GM23338 (cell line): Measurements from ENCODE around the gene TIMP4. TPM values are rescaled to one million over a fixed set of nuclear protein-coding genes. Genes with fewer than 3 reads are reported as not detected.

Experiments used
- ATAC-seq: fragments of 200-7000 bp; cut with Tn5 transposase; 3 replicates; pipeline ENCODE4 v1.9.1; 2020
- DNase-seq: peaks from one replicate; pipeline ENCODE4 v3.0.0-alpha.2; 2015; ENCODE audit warnings: low spot score
- H2AFZ ChIP-seq: fragments of 200-600 bp; sonication (generic); 2 replicates; pipeline ENCODE4 v1.8.0; 2016; ENCODE audit warnings: antibody characterized with exemption, mild to moderate bottlenecking, moderate library complexity
- H3F3A ChIP-seq: fragments of 200-600 bp; sonication (generic); replicated peaks from 2 replicates; pipeline ENCODE4 v1.8.0; 2017; ENCODE audit warnings: antibody characterized with exemption, mixed run types, low read depth
- H3K27ac ChIP-seq: fragments of 200-600 bp; sonication (generic); 2 replicates; pipeline ENCODE4 v1.6.1; 2016; ENCODE audit warnings: low read depth
- H3K27me3 ChIP-seq: fragments of 200-600 bp; sonication (generic); 2 replicates; pipeline ENCODE4 v1.8.0; 2016; ENCODE audit warnings: mild to moderate bottlenecking, mixed run types, moderate library complexity; ENCODE audit not compliant: insufficient read depth
- H3K36me3 ChIP-seq: fragments of 200-600 bp; sonication (generic); 2 replicates; pipeline ENCODE4 v1.8.0; 2016; ENCODE audit warnings: mild to moderate bottlenecking; ENCODE audit not compliant: insufficient read depth
- H3K4me1 ChIP-seq: fragments of 200-600 bp; sonication (generic); 2 replicates; pipeline ENCODE4 v1.8.0; 2016; ENCODE audit warnings: mild to moderate bottlenecking, moderate library complexity; ENCODE audit not compliant: insufficient read depth
- H3K4me2 ChIP-seq: fragments of 200-600 bp; sonication (generic); 2 replicates; pipeline ENCODE4 v1.7.1; 2017; ENCODE audit warnings: mixed run types
- H3K4me3 ChIP-seq: fragments of 200-600 bp; sonication (generic); 2 replicates; pipeline ENCODE4 v1.6.1; 2016; ENCODE audit warnings: mixed run types
- H3K79me2 ChIP-seq: fragments of 200-600 bp; sonication (generic); replicated peaks from 2 replicates; pipeline ENCODE4 v1.8.0; 2017; ENCODE audit warnings: mild to moderate bottlenecking; ENCODE audit not compliant: insufficient read depth
- H3K9me2 ChIP-seq: fragments of 200-600 bp; sonication (generic); 2 replicates; pipeline ENCODE4 v1.8.0; 2017; ENCODE audit not compliant: insufficient read depth
- H4K20me1 ChIP-seq: fragments of 200-600 bp; sonication (generic); replicated peaks from 2 replicates; pipeline ENCODE4 v1.8.0; 2017; ENCODE audit warnings: mild to moderate bottlenecking; ENCODE audit not compliant: insufficient read depth
- H3K27ac Mint-ChIP-seq: 2 replicates; pipeline ENCODE4 v1.8.0; 2020; ENCODE audit warnings: inconsistent platforms, mild to moderate bottlenecking, moderate library complexity, mixed read lengths
- H3K27me3 Mint-ChIP-seq: 3 replicates; pipeline ENCODE4 v1.8.0; 2022; ENCODE audit warnings: low read depth, mild to moderate bottlenecking, moderate library complexity, mixed read lengths, inconsistent platforms; ENCODE audit not compliant: insufficient read depth, poor library complexity
- H3K36me3 Mint-ChIP-seq: 3 replicates; pipeline ENCODE4 v1.8.0; 2021; ENCODE audit warnings: low read depth, mild to moderate bottlenecking, inconsistent platforms, moderate library complexity, mixed read lengths
- H3K4me1 Mint-ChIP-seq: 3 replicates; pipeline ENCODE4 v1.8.0; 2020; ENCODE audit warnings: mild to moderate bottlenecking, inconsistent platforms, mixed read lengths
- H3K4me3 Mint-ChIP-seq: 3 replicates; pipeline ENCODE4 v1.8.0; 2021; ENCODE audit warnings: moderate library complexity, mild to moderate bottlenecking, inconsistent platforms, mixed read lengths
- H3K9me3 Mint-ChIP-seq: 3 replicates; pipeline ENCODE4 v1.8.0; 2020; ENCODE audit warnings: moderate library complexity, mild to moderate bottlenecking, inconsistent platforms, mixed read lengths
- CREB1 ChIP-seq: fragments of 250-450 bp; sonication (Bioruptor Pico); IDR thresholded peaks from 2 replicates; pipeline ENCODE4 v1.5.0; 2020; ENCODE audit warnings: low read depth, mild to moderate bottlenecking, moderate library complexity
- EZH2 ChIP-seq: fragments of 200-600 bp; sonication (generic); IDR thresholded peaks from one replicate; pipeline ENCODE4 v1.8.0; 2017; ENCODE audit warnings: antibody characterized with exemption, mild to moderate bottlenecking, low read depth; ENCODE audit not compliant: unreplicated experiment
- EZH2phosphoT487 ChIP-seq: fragments of 200-600 bp; sonication (generic); IDR thresholded peaks from one replicate; pipeline ENCODE4 v1.8.1; 2018; ENCODE audit warnings: antibody characterized with exemption; ENCODE audit not compliant: unreplicated experiment
- JUNB ChIP-seq: IDR thresholded peaks from one replicate; pipeline ENCODE4 v1.6.1; 2016; ENCODE audit warnings: antibody characterized with exemption; ENCODE audit not compliant: unreplicated experiment
- NANOG ChIP-seq: IDR thresholded peaks from 2 replicates; pipeline ENCODE4 v1.6.1; 2016; ENCODE audit warnings: antibody characterized with exemption, borderline replicate concordance
- POLR2AphosphoS5 ChIP-seq: IDR thresholded peaks from 2 replicates; pipeline ENCODE4 v1.6.1; 2016; ENCODE audit warnings: antibody characterized with exemption, low read depth
- STAT1 ChIP-seq: IDR thresholded peaks from one replicate; pipeline ENCODE4 v1.6.1; 2016; ENCODE audit warnings: antibody characterized with exemption; ENCODE audit not compliant: unreplicated experiment
- ZNF331 ChIP-seq: fragments of 250-450 bp; sonication (Bioruptor Pico); IDR thresholded peaks from 2 replicates; pipeline ENCODE4 v1.5.0; 2020; ENCODE audit warnings: low read depth, mild to moderate bottlenecking, moderate library complexity
- polyA plus RNA-seq: library from polyadenylated mRNA; unstranded; fragments of >200 nt; fragmentation: Nextera tagmentation; extraction: Ambion mirVana; gene quantifications from 2 replicates; pipeline ENCODE4 v1.2.1, GENCODE V29; 2016
- total RNA-seq: library from RNA; depleted of rRNA; stranded (reverse); fragments of >200 nt; shearing (Covaris generic); gene quantifications from 2 replicates; pipeline ENCODE4 v1.2.3, GENCODE V29; 2014
- TF ChIP-seq, protein P1 (sequence below): fragments of 250-450 bp; sonication (Bioruptor Pico); IDR thresholded peaks from 2 replicates; pipeline ENCODE4 v1.5.0; 2020; ENCODE audit warnings: mild to moderate bottlenecking, moderate library complexity
- TF ChIP-seq, protein P2 (sequence below), 2 experiments: fragments of 200-600 bp in 1 of 2; sonication (generic) in 1 of 2; conservative IDR thresholded peaks; 2 replicates each; pipeline versions ENCODE4 v1.5.1 to v1.6.1; 2016 to 2017; ENCODE audit warnings: antibody characterized with exemption in 2 of 2, low read depth in 2 of 2, mild to moderate bottlenecking in 2 of 2, moderate library complexity in 1 of 2
- TF ChIP-seq, protein P3 (sequence below): IDR thresholded peaks from 2 replicates; pipeline ENCODE4 v1.6.1; 2016; ENCODE audit warnings: antibody characterized with exemption

TIMP4 gene
- total and polyA plus RNA-seq, 2 experiments from 2014 or later: 6.7 to 11.1 TPM

DNA sequence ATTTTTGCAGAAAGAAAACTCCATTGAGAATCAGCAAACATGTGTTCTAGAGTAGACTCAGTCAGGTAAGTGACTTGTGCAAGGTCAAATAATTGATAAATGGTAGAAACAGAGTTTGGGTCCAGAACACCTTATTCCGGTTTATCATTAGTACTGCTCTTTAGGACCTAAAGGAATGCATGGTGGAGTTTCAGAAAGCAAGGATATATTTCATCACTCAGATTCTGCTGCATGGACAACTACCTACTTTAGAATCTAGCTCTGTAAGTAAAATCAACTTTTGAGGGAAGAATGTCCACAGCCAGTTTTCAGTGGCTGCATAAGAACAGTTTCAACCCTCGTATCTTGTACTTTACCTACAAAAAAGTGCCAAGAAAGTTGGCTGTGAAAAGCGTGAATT lies 43.6 kb downstream of the TIMP4 start:
- Mint-ChIP-seq H3K27me3 (peaks cover 2% of the 10 kb centered on the region), H3K36me3 (peaks cover 17% of the 10 kb centered on the region), H3K27ac (no peak overlapping the region), H3K4me3 (no peak overlapping the region), H3K4me1 (no peaks in the 10 kb centered on the region), H3K9me3 (peaks cover 13% of the 10 kb centered on the region)
- no peaks in the 10 kb centered on the region for H3F3A ChIP-seq
- H4K20me1 ChIP-seq: no peaks in the 10 kb centered on the region
- TF ChIP-seq, protein P1, sequence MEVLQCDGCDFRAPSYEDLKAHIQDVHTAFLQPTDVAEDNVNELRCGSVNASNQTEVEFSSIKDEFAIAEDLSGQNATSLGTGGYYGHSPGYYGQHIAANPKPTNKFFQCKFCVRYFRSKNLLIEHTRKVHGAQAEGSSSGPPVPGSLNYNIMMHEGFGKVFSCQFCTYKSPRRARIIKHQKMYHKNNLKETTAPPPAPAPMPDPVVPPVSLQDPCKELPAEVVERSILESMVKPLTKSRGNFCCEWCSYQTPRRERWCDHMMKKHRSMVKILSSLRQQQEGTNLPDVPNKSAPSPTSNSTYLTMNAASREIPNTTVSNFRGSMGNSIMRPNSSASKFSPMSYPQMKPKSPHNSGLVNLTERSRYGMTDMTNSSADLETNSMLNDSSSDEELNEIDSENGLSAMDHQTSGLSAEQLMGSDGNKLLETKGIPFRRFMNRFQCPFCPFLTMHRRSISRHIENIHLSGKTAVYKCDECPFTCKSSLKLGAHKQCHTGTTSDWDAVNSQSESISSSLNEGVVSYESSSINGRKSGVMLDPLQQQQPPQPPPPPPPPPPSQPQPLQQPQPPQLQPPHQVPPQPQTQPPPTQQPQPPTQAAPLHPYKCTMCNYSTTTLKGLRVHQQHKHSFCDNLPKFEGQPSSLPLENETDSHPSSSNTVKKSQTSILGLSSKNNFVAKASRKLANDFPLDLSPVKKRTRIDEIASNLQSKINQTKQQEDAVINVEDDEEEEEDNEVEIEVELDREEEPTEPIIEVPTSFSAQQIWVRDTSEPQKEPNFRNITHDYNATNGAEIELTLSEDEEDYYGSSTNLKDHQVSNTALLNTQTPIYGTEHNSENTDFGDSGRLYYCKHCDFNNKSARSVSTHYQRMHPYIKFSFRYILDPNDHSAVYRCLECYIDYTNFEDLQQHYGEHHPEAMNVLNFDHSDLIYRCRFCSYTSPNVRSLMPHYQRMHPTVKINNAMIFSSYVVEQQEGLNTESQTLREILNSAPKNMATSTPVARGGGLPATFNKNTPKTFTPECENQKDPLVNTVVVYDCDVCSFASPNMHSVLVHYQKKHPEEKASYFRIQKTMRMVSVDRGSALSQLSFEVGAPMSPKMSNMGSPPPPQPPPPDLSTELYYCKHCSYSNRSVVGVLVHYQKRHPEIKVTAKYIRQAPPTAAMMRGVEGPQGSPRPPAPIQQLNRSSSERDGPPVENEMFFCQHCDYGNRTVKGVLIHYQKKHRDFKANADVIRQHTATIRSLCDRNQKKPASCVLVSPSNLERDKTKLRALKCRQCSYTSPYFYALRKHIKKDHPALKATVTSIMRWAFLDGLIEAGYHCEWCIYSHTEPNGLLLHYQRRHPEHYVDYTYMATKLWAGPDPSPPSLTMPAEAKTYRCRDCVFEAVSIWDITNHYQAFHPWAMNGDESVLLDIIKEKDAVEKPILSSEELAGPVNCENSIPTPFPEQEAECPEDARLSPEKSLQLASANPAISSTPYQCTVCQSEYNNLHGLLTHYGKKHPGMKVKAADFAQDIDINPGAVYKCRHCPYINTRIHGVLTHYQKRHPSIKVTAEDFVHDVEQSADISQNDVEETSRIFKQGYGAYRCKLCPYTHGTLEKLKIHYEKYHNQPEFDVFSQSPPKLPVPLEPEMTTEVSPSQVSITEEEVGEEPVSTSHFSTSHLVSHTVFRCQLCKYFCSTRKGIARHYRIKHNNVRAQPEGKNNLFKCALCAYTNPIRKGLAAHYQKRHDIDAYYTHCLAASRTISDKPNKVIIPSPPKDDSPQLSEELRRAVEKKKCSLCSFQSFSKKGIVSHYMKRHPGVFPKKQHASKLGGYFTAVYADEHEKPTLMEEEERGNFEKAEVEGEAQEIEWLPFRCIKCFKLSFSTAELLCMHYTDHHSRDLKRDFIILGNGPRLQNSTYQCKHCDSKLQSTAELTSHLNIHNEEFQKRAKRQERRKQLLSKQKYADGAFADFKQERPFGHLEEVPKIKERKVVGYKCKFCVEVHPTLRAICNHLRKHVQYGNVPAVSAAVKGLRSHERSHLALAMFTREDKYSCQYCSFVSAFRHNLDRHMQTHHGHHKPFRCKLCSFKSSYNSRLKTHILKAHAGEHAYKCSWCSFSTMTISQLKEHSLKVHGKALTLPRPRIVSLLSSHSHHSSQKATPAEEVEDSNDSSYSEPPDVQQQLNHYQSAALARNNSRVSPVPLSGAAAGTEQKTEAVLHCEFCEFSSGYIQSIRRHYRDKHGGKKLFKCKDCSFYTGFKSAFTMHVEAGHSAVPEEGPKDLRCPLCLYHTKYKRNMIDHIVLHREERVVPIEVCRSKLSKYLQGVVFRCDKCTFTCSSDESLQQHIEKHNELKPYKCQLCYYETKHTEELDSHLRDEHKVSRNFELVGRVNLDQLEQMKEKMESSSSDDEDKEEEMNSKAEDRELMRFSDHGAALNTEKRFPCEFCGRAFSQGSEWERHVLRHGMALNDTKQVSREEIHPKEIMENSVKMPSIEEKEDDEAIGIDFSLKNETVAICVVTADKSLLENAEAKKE (CRISPR knock-in tag): no peak
- no peak for TF ChIP-seq EZH2
- no peak for TF ChIP-seq ZNF331 (CRISPR knock-in tag)
- TF ChIP-seq JUNB: no peak
- H3K9me2 ChIP-seq: peaks cover 4% of the 10 kb centered on the region; the same call in 1 of the 2 replicates
- no peaks in the 10 kb centered on the region for H3K36me3 ChIP-seq
- no peak overlapping the region for H3K27ac ChIP-seq
- no peak for DNase-seq
- ATAC-seq: no peak
- no peaks in the 10 kb centered on the region for H3K79me2 ChIP-seq
- no peaks in the 10 kb centered on the region for H3K27me3 ChIP-seq
- H3K4me1 ChIP-seq: no peaks in the 10 kb centered on the region
- H3K4me2 ChIP-seq: no peak overlapping the region
- H2AFZ ChIP-seq: no peak overlapping the region
- H3K4me3 ChIP-seq: no peak overlapping the region

DNA sequence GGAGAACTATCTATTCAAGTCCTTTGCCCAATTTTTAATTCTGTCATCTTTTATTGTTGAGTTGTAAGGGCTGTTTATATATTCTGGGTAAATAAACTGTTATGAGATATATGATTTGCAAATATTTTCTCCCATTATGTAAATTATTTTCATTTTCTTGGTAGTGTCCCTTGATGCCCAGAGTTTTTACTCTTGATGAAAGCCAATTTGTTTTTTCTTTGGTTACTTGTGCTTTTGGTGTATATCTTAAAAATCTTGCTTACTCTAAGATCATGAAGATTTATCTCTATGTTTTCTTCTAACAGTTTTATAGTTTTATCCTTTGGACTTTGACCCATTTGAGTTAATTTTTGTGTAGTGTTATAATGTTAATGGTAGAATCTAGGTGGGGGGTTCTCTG lies 44.5 kb downstream of the TIMP4 start:
- no peak for ATAC-seq
- Mint-ChIP-seq H3K4me3 (no peak overlapping the region), H3K36me3 (peaks cover 17% of the 10 kb centered on the region), H3K27ac (no peak overlapping the region), H3K9me3 (peaks cover 19% of the 10 kb centered on the region), H3K27me3 (peaks cover 2% of the 10 kb centered on the region), H3K4me1 (no peaks in the 10 kb centered on the region)
- Histone ChIP-seq H4K20me1 (no peaks in the 10 kb centered on the region), H3F3A (no peaks in the 10 kb centered on the region), H3K36me3 (peaks cover 6% of the 10 kb centered on the region; the same call in 1 of the 2 replicates), H3K4me3 (no peak overlapping the region), H3K4me1 (no peaks in the 10 kb centered on the region), H3K9me2 (peaks cover 4% of the 10 kb centered on the region; the same call in 1 of the 2 replicates), H3K27ac (no peak overlapping the region), H2AFZ (no peak overlapping the region), H3K27me3 (no peaks in the 10 kb centered on the region), H3K79me2 (no peaks in the 10 kb centered on the region), H3K4me2 (no peak overlapping the region)
- no peak for DNase-seq
- TF ChIP-seq, protein P2, sequence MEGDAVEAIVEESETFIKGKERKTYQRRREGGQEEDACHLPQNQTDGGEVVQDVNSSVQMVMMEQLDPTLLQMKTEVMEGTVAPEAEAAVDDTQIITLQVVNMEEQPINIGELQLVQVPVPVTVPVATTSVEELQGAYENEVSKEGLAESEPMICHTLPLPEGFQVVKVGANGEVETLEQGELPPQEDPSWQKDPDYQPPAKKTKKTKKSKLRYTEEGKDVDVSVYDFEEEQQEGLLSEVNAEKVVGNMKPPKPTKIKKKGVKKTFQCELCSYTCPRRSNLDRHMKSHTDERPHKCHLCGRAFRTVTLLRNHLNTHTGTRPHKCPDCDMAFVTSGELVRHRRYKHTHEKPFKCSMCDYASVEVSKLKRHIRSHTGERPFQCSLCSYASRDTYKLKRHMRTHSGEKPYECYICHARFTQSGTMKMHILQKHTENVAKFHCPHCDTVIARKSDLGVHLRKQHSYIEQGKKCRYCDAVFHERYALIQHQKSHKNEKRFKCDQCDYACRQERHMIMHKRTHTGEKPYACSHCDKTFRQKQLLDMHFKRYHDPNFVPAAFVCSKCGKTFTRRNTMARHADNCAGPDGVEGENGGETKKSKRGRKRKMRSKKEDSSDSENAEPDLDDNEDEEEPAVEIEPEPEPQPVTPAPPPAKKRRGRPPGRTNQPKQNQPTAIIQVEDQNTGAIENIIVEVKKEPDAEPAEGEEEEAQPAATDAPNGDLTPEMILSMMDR (conservative IDR thresholded peaks at IDR 0.05; ENCODE audit: low read depth in 2 of 2): no peak
- TF ChIP-seq CREB1 (no peak), POLR2AphosphoS5 (no peak), EZH2phosphoT487 (no peak), NANOG (no peak), ZNF331 (CRISPR knock-in tag) (no peak), EZH2 (no peak), STAT1 (no peak)
- TF ChIP-seq, protein P3, sequence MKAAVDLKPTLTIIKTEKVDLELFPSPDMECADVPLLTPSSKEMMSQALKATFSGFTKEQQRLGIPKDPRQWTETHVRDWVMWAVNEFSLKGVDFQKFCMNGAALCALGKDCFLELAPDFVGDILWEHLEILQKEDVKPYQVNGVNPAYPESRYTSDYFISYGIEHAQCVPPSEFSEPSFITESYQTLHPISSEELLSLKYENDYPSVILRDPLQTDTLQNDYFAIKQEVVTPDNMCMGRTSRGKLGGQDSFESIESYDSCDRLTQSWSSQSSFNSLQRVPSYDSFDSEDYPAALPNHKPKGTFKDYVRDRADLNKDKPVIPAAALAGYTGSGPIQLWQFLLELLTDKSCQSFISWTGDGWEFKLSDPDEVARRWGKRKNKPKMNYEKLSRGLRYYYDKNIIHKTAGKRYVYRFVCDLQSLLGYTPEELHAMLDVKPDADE: no peak
